H1 (cell line): ENCODE measurements around the gene EDC3. TPM values are rescaled to one million over a fixed set of nuclear protein-coding genes. Genes with fewer than 3 reads are reported as not detected.

Source experiments
- BCL11A ChIP-seq, 2 experiments: IDR thresholded peaks; one replicate each; pipeline ENCODE4 v1.6.1; 2011; ENCODE audit warnings: low read depth in 2 of 2, low read length in 2 of 2, mild to moderate bottlenecking in 2 of 2
- CBX5 ChIP-seq: fragments of 300-800, 300-1000 bp; sonication (generic); IDR thresholded peaks from 2 replicates; pipeline ENCODE4 v1.7.1; 2016; ENCODE audit warnings: antibody characterized with exemption, low read length, low read depth
- CBX8 ChIP-seq: fragments of 300-800, 300-1000 bp; sonication (generic); IDR thresholded peaks from 2 replicates; pipeline ENCODE4 v1.7.1; 2016; ENCODE audit warnings: low read depth, low read length, borderline replicate concordance
- CHD1 ChIP-seq: IDR thresholded peaks from 2 replicates; pipeline ENCODE4 v1.6.1; 2012; ENCODE audit warnings: low read depth, low read length, improper control_type of control experiment
- EGR1 ChIP-seq: IDR thresholded peaks from 2 replicates; pipeline ENCODE4 v1.6.1; 2011; ENCODE audit warnings: low read depth, low read length, borderline replicate concordance
- GABPA ChIP-seq: IDR thresholded peaks from 2 replicates; pipeline ENCODE4 v1.6.1; 2011; ENCODE audit warnings: mild to moderate bottlenecking, low read length, moderate library complexity, borderline replicate concordance; ENCODE audit not compliant: insufficient read depth
- GTF2F1 ChIP-seq: IDR thresholded peaks from 2 replicates; pipeline ENCODE4 v1.6.1; 2012; ENCODE audit warnings: low read depth, low read length, improper control_type of control experiment, borderline replicate concordance
- HDAC2 ChIP-seq, 2 experiments: fragments of 300-600 bp in 1 of 2; sonication (generic) in 1 of 2; IDR thresholded peaks; 2 replicates each; pipeline ENCODE4 v1.6.1; 2011 to 2012; ENCODE audit warnings: low read depth in 2 of 2, low read length in 2 of 2, mild to moderate bottlenecking in 2 of 2, moderate library complexity in 2 of 2, borderline replicate concordance in 1 of 2, inconsistent platforms in 1 of 2
- KDM1A ChIP-seq: fragments of 200-600, 300-600 bp; sonication (generic); IDR thresholded peaks from 2 replicates; pipeline ENCODE4 v1.7.1; 2016; ENCODE audit warnings: mild to moderate bottlenecking, low read length, borderline replicate concordance
- KDM4A ChIP-seq: IDR thresholded peaks from one replicate; pipeline ENCODE4 v1.7.1; 2012; ENCODE audit warnings: low read depth, mild to moderate bottlenecking, moderate library complexity, low read length, inconsistent platforms; ENCODE audit not compliant: severe bottlenecking
- NANOG ChIP-seq: IDR thresholded peaks from 2 replicates; pipeline ENCODE4 v1.6.1; 2011; ENCODE audit warnings: low read length, low read depth, mild to moderate bottlenecking, inconsistent platforms; ENCODE audit not compliant: insufficient read depth, poor library complexity, severe bottlenecking
- POLR2A ChIP-seq, 2 experiments: IDR thresholded peaks; 1 replicate in 1 of 2; 2 replicates in 1 of 2; pipeline ENCODE4 v1.6.1; 2011; ENCODE audit warnings: low read depth in 2 of 2, low read length in 2 of 2, mild to moderate bottlenecking in 2 of 2; ENCODE audit errors: control extremely low read depth in 1 of 2
- RAD21 ChIP-seq, 2 experiments: IDR thresholded peaks in 1 of 2; conservative IDR thresholded peaks in 1 of 2; 2 replicates each; pipeline ENCODE4 v1.6.1; 2011; ENCODE audit warnings: low read depth in 2 of 2, low read length in 2 of 2, improper control_type of control experiment in 1 of 2, inconsistent platforms in 1 of 2, mild to moderate bottlenecking in 1 of 2, moderate library complexity in 1 of 2
- RFX5 ChIP-seq: IDR thresholded peaks from 2 replicates; pipeline ENCODE4 v1.6.1; 2011; ENCODE audit warnings: low read depth, low read length, improper control_type of control experiment, borderline replicate concordance
- SAP30 ChIP-seq: fragments of 300-600 bp; sonication (generic); IDR thresholded peaks from 2 replicates; pipeline ENCODE4 v1.7.1; 2012; ENCODE audit warnings: low read length, moderate library complexity, mild to moderate bottlenecking, inconsistent platforms; ENCODE audit not compliant: insufficient read depth, insufficient replicate concordance
- SIN3A ChIP-seq, 2 experiments: IDR thresholded peaks in 1 of 2; conservative IDR thresholded peaks in 1 of 2; 2 replicates each; pipeline ENCODE4 v1.6.1; 2011 to 2012; ENCODE audit warnings: low read length in 2 of 2, improper control_type of control experiment in 1 of 2, low read depth in 1 of 2, mild to moderate bottlenecking in 1 of 2
- SP4 ChIP-seq: IDR thresholded peaks from 2 replicates; pipeline ENCODE4 v1.6.1; 2012; ENCODE audit warnings: low read length, inconsistent platforms
- TAF1 ChIP-seq: IDR thresholded peaks from 2 replicates; pipeline ENCODE4 v1.6.1; 2011; ENCODE audit warnings: mild to moderate bottlenecking, low read depth, low read length
- TAF7 ChIP-seq: optimal IDR thresholded peaks from 2 replicates; pipeline ENCODE3; 2011; ENCODE audit warnings: low read depth, mild to moderate bottlenecking, inconsistent platforms, low read length, moderate library complexity, borderline replicate concordance
- YY1 ChIP-seq: IDR thresholded peaks from 2 replicates; pipeline ENCODE4 v1.6.1; 2011; ENCODE audit warnings: low read depth, mild to moderate bottlenecking, low read length
- polyA plus RNA-seq, 7 experiments: library from polyadenylated mRNA; depleted of rRNA in 3 of 7; stranded (reverse) in 5 of 7; unstranded in 2 of 7; fragments of >200 nt in 5 of 7; fragments of 200-250 nt in 2 of 7; gene quantifications; 1 replicate in 5 of 7; 2 replicates in 1 of 7; 4 replicates in 1 of 7; pipeline versions ENCODE4 v1.2.1 to v1.2.3, GENCODE V29; 2011 to 2013; ENCODE audit warnings: missing spikeins in 2 of 7, mixed read lengths in 2 of 7
- total RNA-seq: library from RNA; stranded (reverse); fragmentation: NEBNext Ultra II Directional; extraction: Animal tissue kit (Norgen Biotek cat#: 25700); gene quantifications from 2 replicates; pipeline ENCODE4 v1.2.1, GENCODE V29; 2021
- TF ChIP-seq, protein P1 (sequence below): IDR thresholded peaks from 2 replicates; pipeline ENCODE4 v1.6.1; 2011; ENCODE audit warnings: low read depth, mild to moderate bottlenecking, low read length; ENCODE audit not compliant: insufficient read depth
- TF ChIP-seq, protein P2 (sequence below): IDR thresholded peaks from 2 replicates; pipeline ENCODE4 v1.6.1; 2012; ENCODE audit warnings: inconsistent platforms

EDC3 gene
- total and polyA plus RNA-seq, 2 of the 8 experiments (the other 6 are each of a cell fraction or from before 2014, with no cell fraction given): 45.0 to 50.8 TPM

DNA sequence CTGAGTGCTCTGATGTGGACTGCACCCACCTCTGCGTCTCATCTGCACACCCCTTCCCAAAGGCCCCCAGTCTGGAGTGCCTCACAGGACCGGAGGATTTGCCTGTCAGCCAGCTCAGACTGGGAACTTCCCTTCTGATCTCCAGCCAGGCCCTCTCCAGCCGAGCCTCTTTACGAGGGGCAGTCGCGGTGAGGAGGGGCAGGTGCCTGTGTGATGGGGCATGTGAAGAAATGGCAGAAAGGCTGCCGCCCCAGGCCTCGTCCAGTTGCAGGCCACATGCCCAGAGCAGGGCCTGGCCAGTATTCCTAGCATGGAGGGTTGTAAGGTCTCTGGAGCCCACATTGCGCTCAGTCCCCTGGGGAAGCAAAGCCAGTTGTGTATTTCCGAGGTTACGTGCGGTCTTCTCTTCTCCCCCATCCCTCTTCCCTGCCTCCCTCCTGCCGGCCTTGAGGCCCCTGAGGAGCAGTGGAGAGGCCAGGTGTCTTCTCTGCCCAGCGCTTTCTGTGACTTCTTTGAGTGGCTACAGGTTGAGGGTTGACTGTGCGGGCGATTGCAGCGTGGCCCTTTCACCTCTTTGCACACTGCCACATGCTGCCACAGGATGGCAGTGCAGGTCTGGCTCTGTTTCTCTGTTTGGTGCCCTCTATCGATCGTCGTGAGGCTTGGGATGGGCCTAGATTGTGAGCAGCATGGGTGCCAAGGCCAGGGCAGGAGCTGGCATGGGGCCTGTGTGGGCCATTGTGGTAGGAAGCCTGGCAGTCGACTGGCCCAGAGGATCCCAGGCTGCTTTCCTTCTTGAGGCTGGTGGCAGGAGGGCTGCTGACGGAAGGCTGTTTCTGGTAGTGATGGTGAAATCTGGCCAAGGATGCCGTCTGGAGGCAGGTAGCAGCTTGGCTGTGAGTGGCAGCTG lies 74.9 kb downstream of the EDC3 start (continued):
- TF ChIP-seq NANOG (no peak), HDAC2 (IDR thresholded peaks at IDR 0.05; ENCODE audit: borderline replicate concordance in 1 of 2, low read depth in 2 of 2, low read length in 2 of 2) (no peak), KDM4A (no peak), EGR1 (no peak), POLR2A (IDR thresholded peaks at IDR 0.05; ENCODE audit: control extremely low read depth in 1 of 2, low read depth in 2 of 2, low read length in 2 of 2) (no peak), SP4 (no peak), SIN3A (conservative IDR thresholded peaks at IDR 0.05 in 1 of 2, IDR thresholded peaks at IDR 0.05 in 1 of 2; ENCODE audit: low read depth in 1 of 2, low read length in 2 of 2) (peak in 1 of 2 experiments; percentile 68; a peak in 1 of 4 replicates), GABPA (peak; percentile 72; the same call in 1 of the 2 replicates), TAF7 (peak; percentile 38), BCL11A (IDR thresholded peaks at IDR 0.05; ENCODE audit: low read depth in 2 of 2, low read length in 2 of 2) (no peak), KDM1A (no peak), SAP30 (no peak), TAF1 (no peak), RFX5 (no peak), RAD21 (IDR thresholded peaks at IDR 0.05 in 1 of 2, conservative IDR thresholded peaks at IDR 0.05 in 1 of 2; ENCODE audit: low read depth in 2 of 2, low read length in 2 of 2) (peak; percentile 77 to 83), YY1 (peak; percentile 57; the same call in 1 of the 2 replicates), CBX5 (no peak), CBX8 (no peak), CHD1 (no peak), GTF2F1 (no peak)
- TF ChIP-seq, protein P1, sequence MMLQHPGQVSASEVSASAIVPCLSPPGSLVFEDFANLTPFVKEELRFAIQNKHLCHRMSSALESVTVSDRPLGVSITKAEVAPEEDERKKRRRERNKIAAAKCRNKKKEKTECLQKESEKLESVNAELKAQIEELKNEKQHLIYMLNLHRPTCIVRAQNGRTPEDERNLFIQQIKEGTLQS: peak; percentile 76
- TF ChIP-seq, protein P2, sequence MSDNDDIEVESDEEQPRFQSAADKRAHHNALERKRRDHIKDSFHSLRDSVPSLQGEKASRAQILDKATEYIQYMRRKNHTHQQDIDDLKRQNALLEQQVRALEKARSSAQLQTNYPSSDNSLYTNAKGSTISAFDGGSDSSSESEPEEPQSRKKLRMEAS: peak; percentile 75
